OCI-LY7 (cell line): ENCODE measurements around the gene PTPRZ1. TPM values are rescaled to one million over a fixed set of nuclear protein-coding genes. Genes with fewer than 3 reads are reported as not detected.

Experiments
- BruUV-seq: library from RNA; stranded (reverse); fragments of 400-500 nt; replicated peaks from 2 replicates; lab custom pipeline; 2021; lab: Mats Ljungman, UMichigan
- CTCF ChIA-PET: fragments of 300-600 bp; sonication (Branson Sonifier 250); formaldehyde crosslinking; loops from one replicate; lab custom pipeline; 2022; ENCODE audit warnings: antibody characterized with exemption; ENCODE audit not compliant: unreplicated experiment; lab: Charles Lee
- POLR2A ChIA-PET: fragments of 300-600 bp; sonication (Branson Sonifier 250); formaldehyde crosslinking; loops from one replicate; lab custom pipeline; 2022; ENCODE audit warnings: antibody characterized with exemption; lab: Charles Lee
- DNase-seq: peaks from one replicate; pipeline ENCODE4 v3.0.0-alpha.2; 2015; ENCODE audit warnings: low spot score
- H2AFZ ChIP-seq: fragments of 200-600 bp; sonication (generic), shearing (Covaris generic); 2 replicates; pipeline ENCODE4 v1.6.1; 2014; ENCODE audit warnings: mild to moderate bottlenecking, antibody characterized with exemption, low read length, moderate library complexity
- H3K27ac ChIP-seq: fragments of 200-600 bp; sonication (generic); 2 replicates; pipeline ENCODE4 v1.5.1; 2014; ENCODE audit warnings: mixed run types, low read depth, mild to moderate bottlenecking, moderate library complexity, low read length, inconsistent platforms; ENCODE audit not compliant: poor library complexity, severe bottlenecking
- H3K36me3 ChIP-seq: fragments of 200-600 bp; sonication (generic); 2 replicates; pipeline ENCODE4 v1.6.1; 2014; ENCODE audit warnings: mild to moderate bottlenecking, antibody characterized with exemption, low read length, moderate library complexity, mixed read lengths; ENCODE audit not compliant: insufficient read depth
- H3K4me1 ChIP-seq: fragments of 200-600 bp; sonication (generic); 2 replicates; pipeline ENCODE4 v1.5.1; 2014; ENCODE audit warnings: mild to moderate bottlenecking, low read length; ENCODE audit not compliant: insufficient read depth, poor library complexity, severe bottlenecking
- H3K4me2 ChIP-seq: fragments of 200-600 bp; sonication (generic); 2 replicates; pipeline ENCODE4 v1.6.1; 2014; ENCODE audit warnings: mild to moderate bottlenecking, low read length
- H3K4me3 ChIP-seq: fragments of 200-600 bp; sonication (generic); 2 replicates; pipeline ENCODE4 v1.5.1; 2014; ENCODE audit warnings: mild to moderate bottlenecking, low read depth, low read length; ENCODE audit not compliant: poor library complexity, severe bottlenecking
- H3K79me2 ChIP-seq: fragments of 200-600 bp; sonication (generic); 2 replicates; pipeline ENCODE4 v1.6.1; 2016; ENCODE audit warnings: low read depth, mild to moderate bottlenecking, low read length, moderate library complexity, mixed read lengths; ENCODE audit not compliant: insufficient read depth
- H3K9me2 ChIP-seq: fragments of 200-600 bp; sonication (generic); 2 replicates; pipeline ENCODE4 v1.6.1; 2016; ENCODE audit warnings: mild to moderate bottlenecking, low read length, mixed read lengths; ENCODE audit not compliant: insufficient read depth
- H3K9me3 ChIP-seq: fragments of 200-600 bp; sonication (generic); 2 replicates; pipeline ENCODE4 v1.6.1; 2014; ENCODE audit warnings: mild to moderate bottlenecking, mixed run types, low read length, mixed read lengths
- H4K20me1 ChIP-seq: fragments of 200-600 bp; sonication (generic); 2 replicates; pipeline ENCODE4 v1.6.1; 2014; ENCODE audit warnings: mild to moderate bottlenecking, antibody characterized with exemption, low read length, moderate library complexity, mixed read lengths; ENCODE audit not compliant: insufficient read depth
- CTCF ChIP-seq: fragments of 200-600 bp; sonication (generic); conservative IDR thresholded peaks from 2 replicates; pipeline ENCODE4 v1.5.1; 2014; ENCODE audit warnings: mild to moderate bottlenecking, antibody characterized with exemption, low read length, moderate library complexity, mixed read lengths
- EZH2phosphoT487 ChIP-seq: fragments of 200-600 bp; sonication (generic); IDR thresholded peaks from 2 replicates; pipeline ENCODE4 v1.6.1; 2018; ENCODE audit warnings: low read depth, borderline replicate concordance, mild to moderate bottlenecking, mixed run types, antibody characterized with exemption, low read length, moderate library complexity, mixed read lengths
- intact Hi-C: fragments of 100-400 bp; cut with micrococcal nuclease; formaldehyde crosslinking; loops from one replicate; pipeline ENCODE4 v1.10.0; 2022; ENCODE audit not compliant: unreplicated experiment
- total RNA-seq, 2 experiments: library from RNA; depleted of rRNA in 1 of 2; stranded (reverse); fragments of >200 nt in 1 of 2; shearing (Covaris generic) in 1 of 2; gene quantifications; 2 replicates each; pipeline ENCODE4 v1.2.3, GENCODE V29; 2014 to 2022

The PTPRZ1 gene
- total RNA-seq, 2 experiments from 2014 or later: not detected

GRCh38 chr7:121876656-121877500, 3.9 kb downstream of the PTPRZ1 start:
- H3K36me3 ChIP-seq: no peaks in the 10 kb centered on the region
- ChIA-PET POLR2A (no interaction called here), CTCF (no interaction called here)
- H3K4me3 ChIP-seq: no peak overlapping the region
- no peak for DNase-seq
- H3K4me2 ChIP-seq: no peak overlapping the region
- no peaks in the 10 kb centered on the region for H3K9me2 ChIP-seq
- intact Hi-C loops: no loop called here
- H3K27ac ChIP-seq: no peak overlapping the region
- H3K79me2 ChIP-seq: no peaks in the 10 kb centered on the region
- no TSS peak for BruUV-seq
- H3K9me3 ChIP-seq: no peaks in the 10 kb centered on the region
- no peak for TF ChIP-seq EZH2phosphoT487
- H2AFZ ChIP-seq: no peak overlapping the region
- no peaks in the 10 kb centered on the region for H3K4me1 ChIP-seq
- no peaks in the 10 kb centered on the region for H4K20me1 ChIP-seq

- H3K36me3 ChIP-seq: no peaks in the 10 kb centered on the region
- no peak overlapping the region for H3K27ac ChIP-seq
- ChIA-PET CTCF (no interaction called here), POLR2A (interaction anchor here (0.6 kb wide), 1 partner anchor 36 kb away, joined by 3 read pairs; no protein-coding TSS in a partner anchor)
- no peaks in the 10 kb centered on the region for H3K79me2 ChIP-seq
- no peaks in the 10 kb centered on the region for H4K20me1 ChIP-seq
- intact Hi-C loops: no loop called here
- H3K9me3 ChIP-seq: no peaks in the 10 kb centered on the region
- DNase-seq: no peak
- no TSS peak for BruUV-seq
- H2AFZ ChIP-seq: no peak overlapping the region
- no peak overlapping the region for H3K4me2 ChIP-seq
- no peak overlapping the region for H3K4me3 ChIP-seq
- H3K9me2 ChIP-seq: no peaks in the 10 kb centered on the region
- no peaks in the 10 kb centered on the region for H3K4me1 ChIP-seq
- no peak for TF ChIP-seq EZH2phosphoT487
- no peak for TF ChIP-seq CTCF
Observed at GRCh38 chr7:121878918-121879464, 6.0 kb downstream of the PTPRZ1 start.

GRCh38 chr7:121879544-121879943, 6.6 kb downstream of the PTPRZ1 start:
- intact Hi-C loops: no loop called here
- Histone ChIP-seq H3K36me3 (no peaks in the 10 kb centered on the region), H3K9me2 (no peaks in the 10 kb centered on the region), H2AFZ (no peak overlapping the region), H3K4me1 (no peaks in the 10 kb centered on the region), H4K20me1 (no peaks in the 10 kb centered on the region), H3K9me3 (no peaks in the 10 kb centered on the region), H3K79me2 (no peaks in the 10 kb centered on the region), H3K4me2 (no peak overlapping the region), H3K27ac (no peak overlapping the region), H3K4me3 (no peak overlapping the region)
- POLR2A ChIA-PET: no interaction called here
- no TSS peak for BruUV-seq
- CTCF ChIA-PET: no interaction called here
- TF ChIP-seq CTCF: no peak
- TF ChIP-seq EZH2phosphoT487: no peak
- DNase-seq: no peak
